Bronchial epithelial cell (primary cell): Measurements from ENCODE around the gene HM13. TPM values are rescaled to one million over a fixed set of nuclear protein-coding genes. Genes with fewer than 3 reads are reported as not detected.
"Not testable (repeated sequence)": the region's sequence is repeated elsewhere in the genome, so short reads cannot be mapped to it uniquely, and the experiment has no call there.

Experiments used
- DNase-seq: peaks from one replicate; pipeline ENCODE4 v3.0.0-alpha.2; 2010; ENCODE audit warnings: low read depth
- FAIRE-seq: peaks from 2 replicates; lab custom pipeline; 2011; peaks lifted over from hg19 to GRCh38; lab: Jason Lieb, UNC
- H3K27me3 ChIP-seq: 2 replicates; pipeline ENCODE4 v1.5.1; 2011; ENCODE audit warnings: low read length; ENCODE audit not compliant: control insufficient read depth, insufficient read depth
- H3K36me3 ChIP-seq: 2 replicates; pipeline ENCODE4 v1.5.1; 2011; ENCODE audit warnings: low read length; ENCODE audit not compliant: control insufficient read depth, insufficient read depth
- H3K4me3 ChIP-seq: 2 replicates; pipeline ENCODE4 v1.5.1; 2011; ENCODE audit warnings: mild to moderate bottlenecking, low read depth, low read length, control low read depth
- CTCF ChIP-seq: IDR thresholded peaks from 2 replicates; pipeline ENCODE4 v1.5.1; 2011; ENCODE audit warnings: mild to moderate bottlenecking, moderate library complexity, low read length, control low read depth, inconsistent platforms; ENCODE audit not compliant: insufficient read depth, severe bottlenecking
- total RNA-seq: library from RNA; depleted of rRNA; stranded (reverse); fragments of >200 nt; gene quantifications from 2 replicates; pipeline ENCODE4 v1.2.1, GENCODE V29; 2014

Gene HM13
- total RNA-seq, 1 donor from 2014 or later = 46.9 TPM

GRCh38 chr20:31608251-31608945 lies 94.2 kb downstream of the HM13 start:
- no peak overlapping the region for H3K4me3 ChIP-seq
- no peaks in the 10 kb centered on the region for H3K27me3 ChIP-seq
- DNase-seq = peak; percentile 70
- FAIRE-seq = no peak
- TF ChIP-seq CTCF = no peak
- peaks cover 7% of the 10 kb centered on the region for H3K36me3 ChIP-seq

GRCh38 chr20:31612271-31612640 lies 98.0 kb downstream of the HM13 start:
- FAIRE-seq, H3K27me3 ChIP-seq, H3K36me3 ChIP-seq, H3K4me3 ChIP-seq, DNase-seq: not testable (repeated sequence)

- no peak overlapping the region for H3K4me3 ChIP-seq
- no peak for DNase-seq
- H3K27me3 ChIP-seq = no peaks in the 10 kb centered on the region
- no peaks in the 10 kb centered on the region for H3K36me3 ChIP-seq
- no peak for TF ChIP-seq CTCF
- FAIRE-seq = no peak
Observed at GRCh38 chr20:31615416-31615815, 101.2 kb downstream of the HM13 start.

GRCh38 chr20:31617432-31618104 lies 103.3 kb downstream of the HM13 start:
- no peak for TF ChIP-seq CTCF
- FAIRE-seq (no peak), DNase-seq (no peak)
- Histone ChIP-seq H3K27me3 (no peaks in the 10 kb centered on the region), H3K4me3 (no peak overlapping the region), H3K36me3 (no peaks in the 10 kb centered on the region)

Other genes with a start within 250 kb of the HM13 start
- gene DEFB116, start 205.9 kb upstream of the HM13 start, total RNA-seq = not detected in 2 replicates
- not detected in 2 replicates for gene DEFB118, start 145.8 kb upstream of the HM13 start, total RNA-seq
- not detected in 2 replicates for gene DEFB119, start 123.9 kb upstream of the HM13 start, total RNA-seq
- gene DEFB121, start 108.2 kb upstream of the HM13 start, total RNA-seq = not detected in 2 replicates
- not detected in 2 replicates for gene DEFB123, start 73.8 kb upstream of the HM13 start, total RNA-seq
- gene DEFB124, start 39.3 kb upstream of the HM13 start, total RNA-seq = not detected in 2 replicates
- not detected in 2 replicates for gene REM1, start 39.2 kb upstream of the HM13 start, total RNA-seq
- gene ID1, start 90.8 kb downstream of the HM13 start, total RNA-seq = 426 and 930 TPM in 2 replicates
- not detected in 2 replicates for gene COX4I2, start 123.5 kb downstream of the HM13 start, total RNA-seq
- gene BCL2L1, start 208.4 kb downstream of the HM13 start, total RNA-seq = 93.5 and 93.8 TPM in 2 replicates
- 1.3 and 1.8 TPM in 2 replicates for gene TPX2, start 224.8 kb downstream of the HM13 start, total RNA-seq